Eye (tissue), 1 donor: Measurements from ENCODE around the gene HOXA5.

Source experiments
- DNase-seq: peaks from one replicate; pipeline ENCODE4 v3.0.0-alpha.2; 2015

The HOXA5 gene

DNA sequence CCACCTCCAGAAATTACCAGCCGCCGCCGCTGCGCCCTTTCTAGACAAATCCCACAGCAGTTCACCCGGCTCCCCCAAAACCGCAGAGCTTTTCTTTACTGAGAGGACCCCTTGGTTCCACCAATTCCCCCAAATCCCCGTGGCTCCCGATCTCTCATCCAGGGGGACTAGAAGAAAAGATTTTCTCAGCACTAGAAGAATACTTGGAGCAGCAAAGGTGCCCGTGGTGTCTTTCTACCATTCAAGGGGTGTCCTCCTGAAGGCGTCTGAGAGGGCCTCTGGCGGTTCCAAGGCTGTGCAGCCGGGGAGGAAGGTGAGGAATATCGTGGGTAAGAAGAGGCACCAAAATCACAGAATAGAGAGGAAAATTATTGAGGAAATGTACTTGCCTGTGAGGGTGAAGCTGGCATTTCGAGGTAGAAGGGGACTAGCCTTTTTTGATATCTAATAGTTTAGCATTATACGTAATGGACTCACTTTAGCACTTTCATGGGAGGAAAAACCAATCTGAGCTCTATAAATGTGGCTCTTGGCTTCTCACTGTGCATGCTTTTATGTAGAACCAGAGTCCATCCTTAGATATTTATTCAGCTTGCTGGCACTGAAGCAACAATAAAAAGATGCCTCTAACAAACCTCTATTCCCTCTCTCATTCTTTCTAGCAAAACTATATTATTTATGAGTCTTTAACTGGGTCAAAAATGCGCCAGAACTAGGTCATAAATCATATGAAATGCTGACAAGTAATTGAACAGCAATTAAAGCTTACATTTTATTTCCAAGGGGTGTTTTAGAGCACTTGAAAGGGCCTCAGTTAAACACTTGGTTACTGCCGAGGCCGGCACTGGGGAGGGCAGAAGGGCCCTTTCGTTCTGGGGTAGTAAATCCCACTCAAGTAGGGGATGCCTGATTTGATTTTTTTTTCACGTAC lies 27.2 kb downstream of the HOXA5 start:
- DNase-seq, result peak; percentile 53

DNA sequence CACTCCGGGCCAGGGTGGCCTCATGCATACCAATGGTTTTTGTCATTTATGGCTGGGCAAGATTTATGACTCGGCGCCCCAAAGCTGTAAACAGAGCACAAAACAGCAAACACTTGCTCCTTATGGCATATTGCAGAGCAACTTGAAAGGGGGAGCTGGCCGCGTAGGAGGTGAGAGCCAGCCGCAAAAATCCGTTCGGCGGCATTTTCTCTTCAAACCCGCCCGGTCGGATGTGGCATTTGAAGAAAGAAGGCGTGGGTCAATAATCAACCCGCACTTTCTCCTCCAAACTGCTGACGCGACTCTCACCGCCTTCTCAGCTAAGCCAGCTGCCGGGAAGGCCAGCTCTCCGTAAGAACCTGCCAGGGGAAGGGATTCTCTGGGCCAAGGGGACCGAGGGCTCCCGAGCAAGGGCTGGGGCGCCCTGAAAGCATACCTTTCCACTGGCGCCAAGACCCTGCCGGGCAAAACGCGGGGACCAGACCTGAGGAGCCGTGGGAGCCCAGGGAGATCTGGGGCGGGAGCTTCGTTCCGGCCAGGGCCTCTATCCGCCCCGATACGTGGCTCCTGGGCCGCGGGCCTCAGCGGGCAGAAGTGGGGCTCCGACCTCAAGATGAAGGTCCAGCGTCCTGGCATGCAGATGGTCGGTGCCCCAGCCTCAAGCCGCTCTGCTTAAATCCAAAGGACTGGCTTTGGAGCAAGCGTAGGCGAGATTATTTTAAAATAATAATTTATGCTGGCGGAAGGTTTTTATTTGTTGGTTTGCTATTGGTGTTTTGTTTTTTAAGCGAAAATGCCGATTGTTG lies 28.1 kb downstream of the HOXA5 start:
- peak; percentile 57 for DNase-seq

DNA sequence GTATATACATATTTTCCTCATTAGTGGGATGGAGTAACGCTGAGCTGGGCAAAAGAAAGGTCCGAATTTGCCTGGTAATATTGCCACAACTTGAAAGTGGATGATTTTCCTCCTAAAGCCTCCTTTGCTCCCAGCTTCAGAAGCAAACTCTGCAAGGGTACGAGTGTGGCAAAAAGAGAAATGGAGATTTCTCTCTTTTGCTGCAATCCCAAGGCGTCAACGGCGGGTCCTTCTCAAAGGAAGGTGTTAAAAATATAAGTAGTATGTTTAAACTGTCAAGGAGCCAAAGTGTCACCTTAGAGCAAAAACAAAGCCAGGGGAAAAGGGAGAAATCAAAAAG lies 28.6 kb downstream of the HOXA5 start:
- DNase-seq, result peak; percentile 54

DNA sequence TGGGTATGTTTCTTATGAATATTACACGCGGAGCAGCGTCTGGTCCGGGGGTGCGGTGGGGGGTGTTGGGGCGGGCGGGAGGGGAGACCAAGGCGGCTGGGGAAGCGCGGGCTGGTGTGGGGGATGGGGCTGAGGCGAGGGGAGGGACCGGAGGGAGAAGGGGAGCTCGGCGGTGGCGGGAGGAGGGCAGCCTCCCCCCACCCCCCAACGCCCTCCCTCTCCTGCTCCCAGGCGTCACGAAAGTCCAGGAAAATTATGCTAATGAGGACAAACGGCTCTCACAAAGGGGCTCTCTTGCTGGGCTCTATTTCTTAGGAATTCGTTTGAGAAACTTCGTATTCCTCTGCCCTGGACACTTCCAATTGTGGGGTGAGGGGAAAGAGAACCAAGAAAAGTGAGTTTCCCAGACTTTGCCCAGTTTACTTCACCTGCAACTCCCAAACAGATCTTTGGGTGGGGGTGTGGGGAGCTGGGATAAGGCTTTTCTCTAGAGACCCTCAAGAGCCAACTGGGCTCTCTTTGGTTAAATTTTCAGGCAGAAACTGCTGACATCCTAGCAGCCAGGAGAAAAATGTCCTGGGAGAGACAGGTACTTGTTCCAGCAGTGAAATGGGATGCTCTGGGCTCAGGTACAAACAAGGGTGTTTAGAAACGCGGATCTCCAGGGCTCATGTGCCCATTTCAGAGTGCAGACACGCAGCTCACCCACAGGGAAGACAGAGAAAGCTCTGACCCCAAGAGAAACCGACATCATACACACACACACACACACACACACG lies 29.3 kb downstream of the HOXA5 start:
- peak; percentile 55 for DNase-seq

DNA sequence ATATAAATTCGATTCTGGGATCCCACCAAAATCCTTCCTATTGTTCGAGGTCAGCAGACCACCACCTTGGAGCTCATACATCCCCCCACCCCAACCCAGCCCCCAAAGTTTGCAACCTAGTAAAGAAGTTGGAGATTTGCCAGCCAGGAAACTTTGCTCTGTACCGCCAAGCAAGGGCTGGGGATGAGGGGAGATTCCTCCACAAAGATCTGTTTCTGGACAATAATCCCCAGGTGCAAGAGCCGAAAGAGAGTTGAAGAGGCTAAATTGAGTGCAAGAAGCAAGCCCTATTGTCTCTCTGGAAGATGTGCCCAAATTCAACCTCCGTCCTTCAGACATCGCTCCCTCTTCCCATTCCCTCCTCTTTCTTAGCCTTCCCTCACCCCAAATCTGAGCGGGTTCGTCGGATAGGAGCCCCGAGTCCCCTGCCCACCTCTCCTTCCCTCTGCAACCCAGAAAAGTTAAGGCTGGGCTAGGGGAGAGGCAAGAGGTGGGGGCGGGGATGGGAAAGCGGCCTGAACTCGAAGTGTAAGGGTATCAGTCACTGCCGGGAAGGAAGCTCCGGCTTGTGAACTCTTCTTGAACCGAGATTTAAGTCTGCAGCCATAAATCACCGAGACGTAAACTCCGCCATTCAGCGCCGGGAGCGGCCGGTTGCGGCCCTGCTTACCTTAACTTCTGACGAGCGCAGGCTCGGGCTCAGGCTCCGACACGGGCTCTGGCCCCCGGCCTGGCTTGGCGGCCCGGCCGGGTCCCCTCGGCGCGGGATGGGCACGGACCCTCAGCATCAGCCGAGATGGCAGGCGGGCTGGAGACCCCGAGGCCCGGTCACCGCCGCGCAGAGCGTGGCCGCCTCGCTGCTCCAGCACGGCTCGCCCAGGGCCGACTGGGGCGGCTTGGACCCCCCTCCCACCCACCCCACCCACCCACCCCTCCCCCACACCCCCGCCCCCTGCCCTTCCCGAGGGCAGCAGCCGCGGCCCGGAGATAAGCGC lies 30.2 kb downstream of the HOXA5 start:
- peak; percentile 59 for DNase-seq

DNA sequence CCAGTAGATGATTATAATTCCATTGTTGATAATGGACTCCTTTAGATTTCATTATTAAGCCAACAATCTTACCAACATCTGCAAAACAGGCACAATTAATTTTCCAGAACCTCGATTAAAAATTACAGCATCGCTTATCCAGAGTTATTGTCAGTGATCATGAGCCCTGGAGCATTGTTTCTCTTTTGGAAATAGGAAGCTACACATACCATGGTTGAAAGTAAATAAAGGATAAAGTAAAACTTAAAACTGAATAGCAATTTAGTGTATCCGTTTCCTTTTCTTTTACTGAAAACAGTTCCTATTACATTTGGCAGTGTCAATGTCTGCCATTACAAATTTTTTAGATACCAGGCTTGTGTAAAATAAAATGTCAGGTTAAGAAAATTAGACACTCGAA lies 31.1 kb downstream of the HOXA5 start:
- DNase-seq, result peak; percentile 58

DNA sequence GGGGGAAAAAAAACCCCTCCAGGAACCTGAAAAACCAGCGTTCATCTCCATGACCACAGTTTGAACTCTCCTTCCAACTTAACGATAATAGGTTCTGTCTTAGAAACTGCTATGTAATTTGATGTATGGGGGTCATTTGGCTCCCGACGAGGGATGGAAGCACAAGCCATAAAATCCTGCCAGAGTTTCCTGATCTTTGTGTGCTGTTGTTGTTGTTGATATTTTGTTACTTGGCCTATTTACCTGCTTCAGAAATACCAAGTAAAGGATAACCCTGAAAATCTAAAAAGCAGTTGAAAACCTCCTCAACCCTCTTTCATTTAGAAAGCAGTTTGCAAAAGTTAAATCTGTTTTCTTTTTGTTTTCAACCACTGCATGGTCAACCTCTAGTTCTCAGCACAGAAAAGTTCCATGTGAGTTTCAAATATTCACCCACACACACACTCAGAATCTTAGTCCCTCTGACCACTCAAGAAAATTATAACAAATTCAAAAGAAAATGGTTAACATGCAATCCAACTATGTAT lies 31.7 kb downstream of the HOXA5 start:
- DNase-seq, result no peak

DNA sequence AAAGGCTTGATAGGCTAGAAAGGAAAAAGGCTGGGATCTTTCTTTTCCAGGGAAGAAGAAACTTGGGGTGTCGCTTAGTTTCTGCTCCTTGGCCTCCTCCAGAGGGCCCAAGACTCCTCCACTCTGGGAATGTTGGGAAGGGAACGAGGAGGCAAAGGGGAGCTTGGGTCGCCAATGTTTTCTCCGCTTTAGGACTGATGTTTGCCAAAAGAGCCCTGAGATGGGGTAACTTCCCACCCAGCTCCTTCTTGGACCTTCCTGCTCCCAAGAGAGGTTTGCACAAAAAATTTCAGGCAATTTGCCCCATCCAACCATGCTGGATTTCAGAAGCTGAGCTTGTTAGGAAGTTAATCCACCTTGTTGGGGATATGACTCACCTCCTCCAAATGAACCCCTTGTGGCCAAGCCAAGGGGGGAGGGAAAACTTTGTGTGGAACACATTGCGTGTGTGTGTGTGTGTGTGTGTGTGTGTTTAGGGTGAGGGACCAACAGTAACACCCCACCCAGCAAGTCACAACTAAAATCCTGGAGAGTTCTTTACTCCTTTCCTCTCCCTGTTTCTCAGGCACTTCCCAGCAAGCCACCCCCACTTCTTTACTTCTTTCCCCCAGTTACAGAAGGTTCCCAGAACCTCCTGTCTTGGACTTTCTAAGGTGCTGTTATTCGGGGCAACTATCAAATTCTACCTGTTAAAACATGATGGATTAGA lies 32.3 kb downstream of the HOXA5 start:
- DNase-seq, result peak; percentile 35

DNA sequence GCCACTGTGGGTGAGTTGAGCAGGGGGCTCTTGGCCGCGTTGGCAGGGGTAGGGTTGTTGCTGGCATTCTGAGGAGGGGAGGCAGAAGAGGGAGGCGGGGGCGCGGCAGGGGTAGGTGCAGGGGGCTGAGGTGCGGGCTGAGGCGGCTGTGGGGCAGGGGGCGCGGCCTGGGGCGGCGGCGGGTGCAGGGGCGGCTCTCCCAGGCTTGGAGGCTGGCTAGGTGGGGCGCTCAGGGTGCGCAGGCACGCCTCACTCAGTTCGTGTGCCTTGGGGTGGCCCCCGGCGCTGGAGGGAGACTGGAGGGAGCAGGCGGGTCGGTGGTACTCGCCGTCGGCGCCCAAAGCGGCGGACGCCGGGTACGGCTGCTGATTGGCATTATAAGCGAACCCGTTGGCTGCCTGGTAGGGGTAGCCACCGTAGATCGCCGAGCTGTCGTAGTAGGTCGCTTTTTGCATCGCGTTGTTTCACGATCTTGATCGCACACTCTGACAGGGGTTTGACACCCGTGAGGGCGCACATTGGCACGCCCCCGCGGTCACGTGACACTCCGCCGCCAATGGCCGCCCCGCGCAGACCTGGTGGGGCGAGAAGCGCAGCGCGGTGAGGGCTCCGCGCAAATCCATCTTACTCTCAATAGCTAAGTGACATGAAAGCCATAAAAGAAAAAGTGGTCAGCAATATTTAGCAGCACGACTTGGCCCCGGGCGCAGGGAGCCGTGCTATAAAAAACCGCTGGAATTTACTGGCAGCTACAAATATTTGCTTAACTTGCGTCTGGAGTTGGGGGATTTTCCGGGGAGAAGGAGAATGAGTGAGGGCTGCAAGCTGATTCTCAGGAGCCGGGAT lies 33.1 kb downstream of the HOXA5 start:
- DNase-seq, result peak; percentile 52

DNA sequence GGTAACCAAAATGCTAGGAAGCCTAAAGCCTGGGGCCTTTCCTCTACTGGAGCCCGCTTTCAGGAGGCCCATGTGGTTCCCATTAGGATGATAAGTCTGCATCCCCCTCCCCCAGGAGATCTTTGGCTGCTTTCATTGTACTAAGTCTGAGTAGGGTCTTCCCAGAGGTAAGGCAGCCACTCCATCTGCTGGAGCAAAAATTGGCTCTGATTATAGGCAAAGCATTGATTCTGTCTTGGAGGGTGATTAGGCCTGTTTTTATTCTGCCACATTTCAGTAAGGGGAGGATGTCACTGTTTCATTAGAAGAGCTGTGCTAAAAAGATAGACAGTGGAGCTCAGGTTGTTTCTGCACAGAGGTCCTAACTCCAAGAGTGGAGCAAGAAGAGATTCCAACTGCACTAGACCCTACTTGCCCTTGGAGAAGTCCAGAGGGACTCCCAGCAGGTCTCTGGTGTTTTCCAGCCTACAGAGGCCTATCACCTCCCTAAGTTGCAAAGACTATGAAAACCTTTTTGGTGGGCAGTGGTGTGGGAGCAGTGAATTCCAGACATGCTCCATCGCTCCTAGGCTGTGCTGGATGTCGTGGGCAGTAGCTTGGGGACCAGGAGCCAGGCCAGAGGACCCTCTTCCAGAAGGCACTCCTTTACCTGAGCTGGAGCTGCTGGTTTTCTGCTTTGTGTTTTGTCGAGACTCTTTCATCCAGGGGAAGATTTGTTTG lies 33.9 kb downstream of the HOXA5 start:
- no peak for DNase-seq

DNA sequence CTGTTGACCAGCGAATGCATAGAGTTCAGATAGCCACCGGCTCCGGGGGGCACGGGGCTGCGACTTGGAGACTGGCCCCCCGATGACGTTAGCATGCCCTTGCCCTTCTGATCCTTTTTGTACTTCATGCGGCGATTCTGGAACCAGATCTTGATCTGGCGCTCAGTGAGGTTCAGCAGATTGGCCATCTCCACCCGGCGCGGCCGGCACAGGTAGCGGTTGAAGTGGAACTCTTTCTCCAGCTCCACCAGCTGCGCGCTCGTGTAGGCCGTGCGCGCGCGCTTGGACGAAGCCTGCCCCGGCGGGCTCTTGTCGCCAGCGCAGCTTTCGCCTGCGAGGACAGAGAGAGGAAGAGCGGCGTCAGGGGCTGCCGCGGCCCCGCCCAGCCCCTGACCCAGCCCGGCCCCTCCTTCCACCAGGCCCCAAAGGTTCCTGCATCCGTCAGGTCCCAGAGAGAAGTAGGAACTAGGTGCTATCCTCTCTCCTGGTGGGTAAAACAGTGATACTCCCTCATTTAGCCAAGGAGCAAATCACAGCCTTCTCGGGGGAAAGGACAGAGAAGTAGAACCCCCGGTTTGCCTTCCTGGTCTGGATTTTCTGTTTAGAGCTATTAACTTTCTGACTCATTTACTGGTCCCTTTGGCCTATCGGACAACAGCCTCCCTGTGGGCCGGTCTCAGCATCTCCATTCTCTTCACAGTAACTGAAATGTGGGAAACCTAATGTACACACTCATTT lies 34.9 kb downstream of the HOXA5 start:
- peak; percentile 52 for DNase-seq

DNA sequence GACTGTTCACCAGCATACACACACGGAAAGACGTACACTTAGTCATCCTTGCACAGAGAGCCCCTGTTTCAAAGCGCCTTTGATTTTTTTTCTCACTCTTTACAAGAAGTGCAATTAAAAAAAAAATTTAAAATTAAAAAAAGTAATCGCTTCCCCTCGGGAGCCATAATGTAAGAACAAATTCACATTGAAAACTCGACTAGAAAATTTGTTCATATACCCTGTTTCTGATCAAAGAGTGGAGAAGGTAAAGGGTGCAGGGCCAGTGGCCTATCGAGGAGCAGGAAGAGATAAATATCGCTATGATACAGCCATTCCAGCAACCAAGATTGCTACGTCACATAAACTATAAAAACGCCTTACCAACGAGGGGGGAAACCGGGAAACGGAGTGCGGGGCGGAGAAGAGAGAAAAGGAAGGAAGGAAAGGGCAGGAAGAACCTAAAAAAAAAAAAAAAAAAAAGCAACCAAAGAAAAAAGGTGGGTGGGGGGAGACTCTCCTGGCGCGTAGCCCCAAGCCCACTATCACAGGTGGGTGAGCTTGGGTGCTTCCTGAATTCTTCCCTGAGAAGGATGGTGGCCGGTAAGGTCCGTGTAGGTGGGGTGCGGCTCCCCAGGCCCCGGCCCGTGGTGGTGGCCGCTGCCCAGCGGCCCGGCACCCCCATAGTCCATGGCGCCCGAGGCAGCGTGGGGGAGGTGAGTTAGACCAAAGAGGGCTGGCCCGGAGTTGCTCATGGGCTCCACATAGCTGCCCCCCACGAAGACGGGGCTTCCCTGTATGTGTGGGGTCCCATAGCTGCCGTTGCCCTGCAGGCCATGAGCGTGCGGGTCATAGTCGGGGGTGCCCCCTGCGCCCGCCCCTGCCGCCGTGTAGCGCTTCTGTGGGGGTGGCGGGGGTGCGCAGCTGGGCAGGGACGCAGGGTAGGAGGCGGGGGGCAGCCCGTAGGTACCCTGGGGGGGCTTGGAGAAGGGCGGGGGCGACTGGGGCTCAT lies 35.8 kb downstream of the HOXA5 start:
- DNase-seq, result peak; percentile 53

DNA sequence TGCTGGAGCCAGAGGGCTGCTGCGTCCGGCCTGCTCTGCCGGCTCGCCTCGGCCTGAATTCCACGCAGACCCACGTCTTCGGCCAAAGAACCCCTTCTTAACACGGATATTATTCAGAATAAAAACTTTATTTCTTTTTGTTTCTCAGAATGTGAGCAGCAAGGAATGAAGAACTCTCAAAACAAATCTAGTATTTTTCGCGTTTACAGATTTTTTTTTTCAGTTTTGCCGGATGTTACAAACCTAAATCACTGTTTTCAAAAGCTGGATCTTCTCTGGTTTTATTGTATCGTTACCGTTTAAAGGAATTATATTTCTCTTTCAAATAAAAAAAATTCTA lies 36.6 kb downstream of the HOXA5 start:
- DNase-seq, result peak; percentile 75

DNA sequence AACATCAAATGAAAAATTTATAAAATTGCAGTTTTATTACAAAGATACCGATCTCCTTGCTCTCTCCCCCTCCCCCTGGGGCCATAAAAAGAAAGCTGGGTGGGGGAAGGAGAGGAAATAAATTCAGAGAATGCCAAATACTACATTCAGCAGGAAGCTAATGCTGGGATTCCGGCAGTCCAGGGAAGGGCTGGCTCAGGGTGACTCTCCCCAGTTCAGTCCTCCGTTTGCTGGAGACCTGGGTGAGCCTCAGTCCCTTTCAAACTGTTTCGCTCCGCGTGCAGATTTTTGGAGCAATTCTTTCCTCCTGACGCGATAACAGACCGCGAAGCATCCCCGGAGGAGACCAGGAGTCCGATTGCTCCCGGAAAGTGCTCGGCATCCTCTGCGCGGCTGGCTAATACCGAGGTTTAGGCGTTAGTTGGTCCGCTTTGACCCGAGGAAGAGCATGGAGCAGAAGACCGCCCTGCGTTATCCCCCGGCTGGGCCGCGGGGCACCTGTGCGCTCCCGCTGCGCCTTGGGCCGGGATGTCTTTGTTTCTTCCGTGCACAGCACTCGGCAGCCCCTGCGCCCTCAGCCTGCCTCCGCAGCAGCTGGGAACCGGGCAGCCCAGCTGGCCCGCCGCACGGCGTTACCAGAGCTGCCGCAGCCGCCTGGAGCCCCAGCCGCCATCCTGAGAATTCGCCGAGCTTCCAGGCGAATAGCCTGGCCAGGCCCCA lies 37.1 kb downstream of the HOXA5 start:
- DNase-seq, result peak; percentile 56

DNA sequence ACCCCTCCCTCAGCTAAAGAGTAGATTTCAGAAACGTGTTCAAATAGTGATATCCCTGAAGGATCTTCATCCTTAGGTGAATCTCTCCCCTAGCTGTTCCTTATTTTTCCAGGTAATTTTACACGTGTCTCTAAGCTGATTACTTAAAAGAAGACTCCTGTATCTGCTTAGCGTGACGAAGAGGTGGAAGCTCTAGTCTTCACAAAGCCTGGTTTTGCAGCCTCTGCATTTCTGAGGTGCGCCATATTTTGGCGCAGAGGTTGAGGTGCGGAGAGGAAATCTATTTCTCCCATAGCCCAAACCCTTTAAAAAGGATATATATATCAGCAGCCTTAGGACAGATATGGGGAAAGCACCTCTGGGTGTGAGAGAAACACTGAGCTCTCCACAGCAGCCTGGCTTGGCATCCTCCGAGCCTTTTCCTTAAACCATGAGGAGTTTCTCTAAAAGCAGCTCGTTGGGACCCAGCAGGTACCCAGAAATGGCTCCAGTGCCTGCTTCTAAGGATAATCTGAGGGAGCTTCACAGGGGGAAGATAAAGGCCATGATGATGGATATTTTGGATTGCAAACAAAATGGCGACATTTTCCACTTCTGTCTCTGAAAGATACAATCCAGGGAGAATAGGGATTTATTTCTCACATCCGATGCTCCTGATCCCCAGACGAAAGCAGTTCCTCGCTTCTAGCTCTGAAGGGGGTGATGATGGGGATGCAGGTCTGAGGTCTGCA lies 38.0 kb downstream of the HOXA5 start:
- DNase-seq, result no peak
